Breast epithelium (tissue), 3 donors: ENCODE results near the gene PPP2R5B.

Experiments used
- POLR2A ChIP-seq: fragments of 450-650 bp; IDR thresholded peaks from one replicate; pipeline ENCODE4 v1.6.1; 2016; ENCODE audit warnings: antibody characterized with exemption, mild to moderate bottlenecking, moderate library complexity
- POLR2AphosphoS5 ChIP-seq, 3 donors: sonication (generic); formaldehyde crosslinking; IDR thresholded peaks; one replicate each; pipeline ENCODE4 v1.6.1; 2017; ENCODE audit warnings: antibody characterized with exemption in 3 of 3

- TF ChIP-seq POLR2AphosphoS5 (IDR thresholded peaks at IDR 0.05) = no peak
- TF ChIP-seq POLR2A = no peak
Measured at GRCh38 chr11:64915376-64915887, 9.1 kb upstream of the PPP2R5B start.
